ENCODE data around the gene CNTNAP1.

Gene CNTNAP1

GRCh38 chr17:42640121-42640520 is 42.2 kb upstream of the CNTNAP1 start:
- H3K9ac ChIP-seq (ENCODE audit: low read depth, low read length, poor library complexity, severe bottlenecking) = no peak overlapping the region
- H3K9me3 ChIP-seq (ENCODE audit: insufficient read depth, low read depth, low read length) = no peaks in the 10 kb centered on the region
- H3K4me1 ChIP-seq (ENCODE audit: insufficient read depth, low read length, poor library complexity, severe bottlenecking) = peaks cover 8% of the 10 kb centered on the region
- no peak overlapping the region for H3K4me2 ChIP-seq (ENCODE audit: low read depth, low read length, poor library complexity, severe bottlenecking)
- H2AFZ ChIP-seq (ENCODE audit: low read length) = no peak overlapping the region
- TF ChIP-seq EZH2phosphoT487 (IDR thresholded peaks at IDR 0.05; ENCODE audit: borderline replicate concordance) = no peak
- no peak for TF ChIP-seq CTCF (conservative IDR thresholded peaks at IDR 0.05; ENCODE audit: low read length)
- H3K27me3 ChIP-seq (ENCODE audit: insufficient read depth, low read length, poor library complexity, severe bottlenecking) = no peaks in the 10 kb centered on the region
- H4K20me1 ChIP-seq (ENCODE audit: insufficient read depth, low read length, poor library complexity, severe bottlenecking) = no peaks in the 10 kb centered on the region
- no peaks in the 10 kb centered on the region for H3F3A ChIP-seq (ENCODE audit: low read depth)
- H3K4me3 ChIP-seq (ENCODE audit: low read length, poor library complexity, severe bottlenecking) = no peak overlapping the region
- no peaks in the 10 kb centered on the region for H3K9me2 ChIP-seq (replicated peaks; ENCODE audit: low read depth, low read length)
- H3K79me2 ChIP-seq (ENCODE audit: insufficient read depth, low read length) = no peaks in the 10 kb centered on the region
- H3K36me3 ChIP-seq (ENCODE audit: insufficient read depth, low read length) = no peaks in the 10 kb centered on the region

GRCh38 chr17:42642336-42642735 is 40.0 kb upstream of the CNTNAP1 start:
- Histone ChIP-seq H3K9me2 (replicated peaks; ENCODE audit: low read depth, low read length) (no peaks in the 10 kb centered on the region), H3K4me3 (ENCODE audit: low read length, poor library complexity, severe bottlenecking) (peak overlapping the region; percentile 38), H3F3A (ENCODE audit: low read depth) (no peaks in the 10 kb centered on the region), H3K4me2 (ENCODE audit: low read depth, low read length, poor library complexity, severe bottlenecking) (peak overlapping the region; percentile 68), H3K9me3 (ENCODE audit: insufficient read depth, low read depth, low read length) (no peaks in the 10 kb centered on the region), H4K20me1 (ENCODE audit: insufficient read depth, low read length, poor library complexity, severe bottlenecking) (no peaks in the 10 kb centered on the region), H3K4me1 (ENCODE audit: insufficient read depth, low read length, poor library complexity, severe bottlenecking) (peaks cover 8% of the 10 kb centered on the region), H2AFZ (ENCODE audit: low read length) (no peak overlapping the region), H3K79me2 (ENCODE audit: insufficient read depth, low read length) (no peaks in the 10 kb centered on the region), H3K27me3 (ENCODE audit: insufficient read depth, low read length, poor library complexity, severe bottlenecking) (no peaks in the 10 kb centered on the region), H3K36me3 (ENCODE audit: insufficient read depth, low read length) (no peaks in the 10 kb centered on the region), H3K9ac (ENCODE audit: low read depth, low read length, poor library complexity, severe bottlenecking) (no peak overlapping the region)
- no peak for TF ChIP-seq CTCF (conservative IDR thresholded peaks at IDR 0.05; ENCODE audit: low read length)
- no peak for TF ChIP-seq EZH2phosphoT487 (IDR thresholded peaks at IDR 0.05; ENCODE audit: borderline replicate concordance)

GRCh38 chr17:42647778-42648177 is 34.6 kb upstream of the CNTNAP1 start:
- peaks cover 5% of the 10 kb centered on the region for H3K4me1 ChIP-seq (ENCODE audit: insufficient read depth, low read length, poor library complexity, severe bottlenecking)
- no peak overlapping the region for H3K4me2 ChIP-seq (ENCODE audit: low read depth, low read length, poor library complexity, severe bottlenecking)
- H3K9me2 ChIP-seq (replicated peaks; ENCODE audit: low read depth, low read length) = no peaks in the 10 kb centered on the region
- TF ChIP-seq EZH2phosphoT487 (IDR thresholded peaks at IDR 0.05; ENCODE audit: borderline replicate concordance) (no peak), CTCF (conservative IDR thresholded peaks at IDR 0.05; ENCODE audit: low read length) (no peak)
- no peaks in the 10 kb centered on the region for H4K20me1 ChIP-seq (ENCODE audit: insufficient read depth, low read length, poor library complexity, severe bottlenecking)
- H3K36me3 ChIP-seq (ENCODE audit: insufficient read depth, low read length) = no peaks in the 10 kb centered on the region
- H3K4me3 ChIP-seq (ENCODE audit: low read length, poor library complexity, severe bottlenecking) = no peak overlapping the region
- H3K9me3 ChIP-seq (ENCODE audit: insufficient read depth, low read depth, low read length) = no peaks in the 10 kb centered on the region
- H3K79me2 ChIP-seq (ENCODE audit: insufficient read depth, low read length) = no peaks in the 10 kb centered on the region
- H2AFZ ChIP-seq (ENCODE audit: low read length) = no peak overlapping the region
- H3K27me3 ChIP-seq (ENCODE audit: insufficient read depth, low read length, poor library complexity, severe bottlenecking) = no peaks in the 10 kb centered on the region
- no peak overlapping the region for H3K9ac ChIP-seq (ENCODE audit: low read depth, low read length, poor library complexity, severe bottlenecking)
- no peaks in the 10 kb centered on the region for H3F3A ChIP-seq (ENCODE audit: low read depth)
